CD8-positive, alpha-beta memory T cell (primary cell): Measurements from ENCODE around the gene STK35. TPM values are rescaled to one million over a fixed set of nuclear protein-coding genes. Genes with fewer than 3 reads are reported as not detected.

Source experiments
- CTCF ChIA-PET: fragments of 350-600 bp; sonication (Branson Sonifier 250); formaldehyde crosslinking; loops from one replicate; lab custom pipeline; 2021; ENCODE audit warnings: antibody characterized with exemption; lab: Charles Lee
- POLR2A ChIA-PET: fragments of 350-600 bp; sonication (Branson Sonifier 250); formaldehyde crosslinking; loops from one replicate; lab custom pipeline; 2021; ENCODE audit warnings: antibody characterized with exemption; lab: Charles Lee
- DNase-seq, 5 donors: peaks; one replicate each; pipeline versions ENCODE4 v3.0.0 to v3.0.0-alpha.2; 2020 to 2022; ENCODE audit warnings: mixed read lengths in 1 of 5
- H3K27ac ChIP-seq: one replicate; pipeline ENCODE4 v1.7.0; 2013; ENCODE audit warnings: low read depth, mild to moderate bottlenecking, low read length, moderate library complexity
- H3K27me3 ChIP-seq: 2 replicates; pipeline ENCODE4 v1.7.0; 2013; ENCODE audit warnings: low read length, mild to moderate bottlenecking; ENCODE audit not compliant: insufficient read depth, poor library complexity, severe bottlenecking
- H3K36me3 ChIP-seq: 2 replicates; pipeline ENCODE4 v1.7.0; 2013; ENCODE audit warnings: mild to moderate bottlenecking, low read length, moderate library complexity; ENCODE audit not compliant: insufficient read depth
- H3K4me1 ChIP-seq: 2 replicates; pipeline ENCODE4 v1.7.0; 2013; ENCODE audit warnings: mild to moderate bottlenecking, low read length, moderate library complexity; ENCODE audit not compliant: insufficient read depth
- H3K4me3 ChIP-seq: 2 replicates; pipeline ENCODE4 v1.7.0; 2013; ENCODE audit warnings: mild to moderate bottlenecking, low read length
- H3K9me3 ChIP-seq: 2 replicates; pipeline ENCODE4 v1.7.0; 2013; ENCODE audit warnings: mild to moderate bottlenecking, low read length
- H3K27ac Mint-ChIP-seq, 8 donors: one replicate each; pipeline ENCODE4 v1.8.0; 2020 to 2021; ENCODE audit warnings: mixed read lengths in 8 of 8, mild to moderate bottlenecking in 6 of 8, inconsistent platforms in 3 of 8, moderate library complexity in 3 of 8
- H3K27me3 Mint-ChIP-seq, 2 donors: one replicate each; pipeline ENCODE4 v1.8.0; 2020 to 2021; ENCODE audit warnings: mixed read lengths in 2 of 2, mild to moderate bottlenecking in 1 of 2, moderate library complexity in 1 of 2
- H3K36me3 Mint-ChIP-seq, 3 donors: one replicate each; pipeline ENCODE4 v1.8.0; 2020 to 2021; ENCODE audit warnings: mixed read lengths in 3 of 3, inconsistent platforms in 1 of 3, mild to moderate bottlenecking in 1 of 3
- H3K4me1 Mint-ChIP-seq, 3 donors: one replicate each; pipeline ENCODE4 v1.8.0; 2020 to 2021; ENCODE audit warnings: mixed read lengths in 3 of 3, inconsistent platforms in 1 of 3, mild to moderate bottlenecking in 1 of 3
- H3K4me3 Mint-ChIP-seq, 7 donors: one replicate each; pipeline ENCODE4 v1.8.0; 2020 to 2021; ENCODE audit warnings: mixed read lengths in 7 of 7, mild to moderate bottlenecking in 6 of 7, moderate library complexity in 4 of 7, inconsistent platforms in 2 of 7
- H3K9me3 Mint-ChIP-seq, 5 donors: one replicate each; pipeline ENCODE4 v1.8.0; 2020 to 2022; ENCODE audit warnings: mixed read lengths in 5 of 5, mild to moderate bottlenecking in 3 of 5, moderate library complexity in 2 of 5, inconsistent platforms in 1 of 5
- polyA plus RNA-seq: library from polyadenylated mRNA; unstranded; fragments of 300-500 nt; fragmentation: Illumina TruSeq; gene quantifications from one replicate; pipeline ENCODE4 v1.2.3, GENCODE V29; 2021
- total RNA-seq, 2 experiments: library from RNA; stranded (reverse); gene quantifications; one replicate each; pipeline ENCODE4 v1.2.3, GENCODE V29; 2021

STK35 gene
- total and polyA plus RNA-seq, 3 experiments from 2014 or later = 5.5 to 21.4 (median 21.1) TPM

- CTCF ChIA-PET = interaction anchor here (1.7 kb wide), 1 partner anchor 16 kb away, joined by 5 read pairs; no protein-coding TSS in a partner anchor
- Histone ChIP-seq H3K36me3 (peaks cover 7% of the 10 kb centered on the region), H3K27ac (no peak overlapping the region), H3K9me3 (no peaks in the 10 kb centered on the region), H3K4me3 (no peak overlapping the region), H3K27me3 (no peaks in the 10 kb centered on the region), H3K4me1 (no peaks in the 10 kb centered on the region)
- DNase-seq = no peak
- POLR2A ChIA-PET = no interaction called here
- H3K27ac Mint-ChIP-seq = peak overlapping the region in 1 of 8 donors; percentile 92
- peaks cover 2 to 53% (median 10%) of the 10 kb centered on the region in 3 donors for H3K36me3 Mint-ChIP-seq
- no peaks in the 10 kb centered on the region for H3K9me3 Mint-ChIP-seq
- H3K4me3 Mint-ChIP-seq = no peak overlapping the region
- H3K27me3 Mint-ChIP-seq = no peaks in the 10 kb centered on the region
- peaks cover 19 to 36% (median 34%) of the 10 kb centered on the region in 3 donors for H3K4me1 Mint-ChIP-seq
These were observed 38.9 kb downstream of the STK35 start for GRCh38 chr20:2140561-2140960.

GRCh38 chr20:2141600-2142575, 40.3 kb downstream of the STK35 start:
- peaks cover 7 to 58% (median 13%) of the 10 kb centered on the region in 3 donors for H3K36me3 Mint-ChIP-seq
- POLR2A ChIA-PET = interaction anchor here (0.6 kb wide), 1 partner anchor 40 kb away, joined by 3 read pairs; the partner anchor contains the start of gene STK35

GRCh38 chr20:2142649-2143048, 41.0 kb downstream of the STK35 start:
- Mint-ChIP-seq H3K9me3 (no peaks in the 10 kb centered on the region), H3K4me1 (peaks cover 12 to 20% (median 20%) of the 10 kb centered on the region in 3 donors), H3K27me3 (no peaks in the 10 kb centered on the region), H3K27ac (peak overlapping the region in 1 of 8 donors; percentile 74), H3K36me3 (peaks cover 7 to 60% (median 9%) of the 10 kb centered on the region in 3 donors), H3K4me3 (no peak overlapping the region)
- no peaks in the 10 kb centered on the region for H3K9me3 ChIP-seq
- no peak overlapping the region for H3K27ac ChIP-seq
- no peaks in the 10 kb centered on the region for H3K4me1 ChIP-seq
- H3K4me3 ChIP-seq = no peak overlapping the region
- peaks cover 7% of the 10 kb centered on the region for H3K36me3 ChIP-seq
- ChIA-PET POLR2A (no interaction called here), CTCF (no interaction called here)
- H3K27me3 ChIP-seq = no peaks in the 10 kb centered on the region
- no peak for DNase-seq

More at GRCh38 chr20:2141600-2142575, 40.3 kb downstream of the STK35 start:
- DNase-seq = no peak
- Histone ChIP-seq H3K4me1 (no peaks in the 10 kb centered on the region), H3K9me3 (no peaks in the 10 kb centered on the region), H3K27me3 (no peaks in the 10 kb centered on the region), H3K36me3 (peaks cover 7% of the 10 kb centered on the region), H3K4me3 (no peak overlapping the region), H3K27ac (no peak overlapping the region)
- H3K4me1 Mint-ChIP-seq = peaks cover 16 to 26% (median 26%) of the 10 kb centered on the region in 3 donors
- no peaks in the 10 kb centered on the region for H3K27me3 Mint-ChIP-seq
- CTCF ChIA-PET = no interaction called here
- H3K27ac Mint-ChIP-seq = peak overlapping the region in 1 of 8 donors; percentile 74
- H3K4me3 Mint-ChIP-seq = no peak overlapping the region
- H3K9me3 Mint-ChIP-seq = no peaks in the 10 kb centered on the region

GRCh38 chr20:2143594-2143993, 42.0 kb downstream of the STK35 start:
- Mint-ChIP-seq H3K27me3 (no peaks in the 10 kb centered on the region), H3K4me1 (peaks cover 7 to 15% (median 14%) of the 10 kb centered on the region in 3 donors), H3K36me3 (peaks cover 7 to 69% (median 15%) of the 10 kb centered on the region in 3 donors), H3K9me3 (no peaks in the 10 kb centered on the region), H3K4me3 (no peak overlapping the region), H3K27ac (peak overlapping the region in 1 of 8 donors; percentile 50)
- Histone ChIP-seq H3K4me3 (no peak overlapping the region), H3K9me3 (no peaks in the 10 kb centered on the region), H3K27ac (no peak overlapping the region), H3K4me1 (no peaks in the 10 kb centered on the region), H3K36me3 (peaks cover 7% of the 10 kb centered on the region), H3K27me3 (no peaks in the 10 kb centered on the region)
- ChIA-PET POLR2A (no interaction called here), CTCF (interaction anchor here (0.6 kb wide), 1 partner anchor 1949 kb away, joined by 3 read pairs; no protein-coding TSS in a partner anchor)
- no peak for DNase-seq

- Mint-ChIP-seq H3K4me3 (no peak overlapping the region), H3K36me3 (peaks cover 7 to 71% (median 15%) of the 10 kb centered on the region in 3 donors), H3K4me1 (peaks cover 2 to 6% (median 4%) of the 10 kb centered on the region in 3 donors), H3K27ac (no peak overlapping the region), H3K27me3 (no peaks in the 10 kb centered on the region), H3K9me3 (no peaks in the 10 kb centered on the region)
- ChIA-PET CTCF (no interaction called here), POLR2A (no interaction called here)
- no peaks in the 10 kb centered on the region for H3K4me1 ChIP-seq
- H3K27me3 ChIP-seq = no peaks in the 10 kb centered on the region
- no peak overlapping the region for H3K4me3 ChIP-seq
- peaks cover 7% of the 10 kb centered on the region for H3K36me3 ChIP-seq
- no peak for DNase-seq
- no peak overlapping the region for H3K27ac ChIP-seq
- H3K9me3 ChIP-seq = no peaks in the 10 kb centered on the region
These were observed 43.2 kb downstream of the STK35 start for GRCh38 chr20:2144850-2145249.

GRCh38 chr20:2145376-2145775, 43.7 kb downstream of the STK35 start:
- H3K4me3 Mint-ChIP-seq = no peak overlapping the region
- Histone ChIP-seq H3K4me3 (no peak overlapping the region), H3K9me3 (no peaks in the 10 kb centered on the region), H3K4me1 (no peaks in the 10 kb centered on the region), H3K36me3 (peaks cover 7% of the 10 kb centered on the region), H3K27ac (no peak overlapping the region), H3K27me3 (no peaks in the 10 kb centered on the region)
- peaks cover 7 to 71% (median 17%) of the 10 kb centered on the region in 3 donors for H3K36me3 Mint-ChIP-seq
- H3K27ac Mint-ChIP-seq = no peak overlapping the region
- no peaks in the 10 kb centered on the region for H3K27me3 Mint-ChIP-seq
- peaks cover 0 to 5% (median 4%) of the 10 kb centered on the region in 3 donors for H3K4me1 Mint-ChIP-seq
- ChIA-PET POLR2A (no interaction called here), CTCF (no interaction called here)
- DNase-seq = no peak
- no peaks in the 10 kb centered on the region for H3K9me3 Mint-ChIP-seq

- peaks cover 7% of the 10 kb centered on the region for H3K36me3 ChIP-seq
- H3K4me1 ChIP-seq = no peaks in the 10 kb centered on the region
- peak overlapping the region in 1 of 8 donors; percentile 3 for H3K27ac Mint-ChIP-seq
- no peaks in the 10 kb centered on the region for H3K9me3 ChIP-seq
- no peak overlapping the region for H3K4me3 Mint-ChIP-seq
- peaks cover 7 to 71% (median 17%) of the 10 kb centered on the region in 3 donors for H3K36me3 Mint-ChIP-seq
- H3K4me3 ChIP-seq = no peak overlapping the region
- no peaks in the 10 kb centered on the region for H3K9me3 Mint-ChIP-seq
- H3K4me1 Mint-ChIP-seq = peaks cover 0 to 1% (median 0%) of the 10 kb centered on the region in 3 donors
- no peaks in the 10 kb centered on the region for H3K27me3 ChIP-seq
- H3K27me3 Mint-ChIP-seq = no peaks in the 10 kb centered on the region
- DNase-seq = no peak
- ChIA-PET POLR2A (no interaction called here), CTCF (no interaction called here)
- H3K27ac ChIP-seq = no peak overlapping the region
These were observed 44.6 kb downstream of the STK35 start for GRCh38 chr20:2146080-2146867.
